Activated CD4-positive, alpha-beta T cell treated with anti-CD3 and anti-CD28 coated beads, Interleukin-2, amount 10 ng/mL, durations not matched to agents 24 days and 14 days (primary cell): ENCODE measurements around the gene DSC1. TPM values are rescaled to one million over a fixed set of nuclear protein-coding genes. Genes with fewer than 3 reads are reported as not detected.

Experiments used
- DNase-seq: peaks from one replicate; pipeline ENCODE4 v3.0.0; 2022
- H3K27ac Mint-ChIP-seq: one replicate; pipeline ENCODE4 v1.8.0; 2022; ENCODE audit warnings: mild to moderate bottlenecking, mixed read lengths
- H3K27me3 Mint-ChIP-seq: one replicate; pipeline ENCODE4 v1.8.0; 2022; ENCODE audit warnings: mixed read lengths
- H3K36me3 Mint-ChIP-seq: one replicate; pipeline ENCODE4 v1.8.0; 2022; ENCODE audit warnings: low read depth, mild to moderate bottlenecking, mixed read lengths
- H3K4me1 Mint-ChIP-seq: one replicate; pipeline ENCODE4 v1.8.0; 2021; ENCODE audit warnings: mixed read lengths
- H3K4me3 Mint-ChIP-seq: one replicate; pipeline ENCODE4 v1.8.0; 2022; ENCODE audit warnings: mild to moderate bottlenecking, moderate library complexity, mixed read lengths
- H3K9me3 Mint-ChIP-seq: one replicate; pipeline ENCODE4 v1.8.0; 2021; ENCODE audit warnings: mixed read lengths
- intact Hi-C: fragments of 100-400 bp; cut with micrococcal nuclease; formaldehyde crosslinking; loops from one replicate; pipeline ENCODE4 v1.15.1; 2023
- total RNA-seq: library from RNA; stranded (reverse); gene quantifications from 2 replicates; pipeline ENCODE4 v1.2.3, GENCODE V29; 2022

Gene DSC1
- total RNA-seq, 1 donor from 2014 or later = not detected

DNA sequence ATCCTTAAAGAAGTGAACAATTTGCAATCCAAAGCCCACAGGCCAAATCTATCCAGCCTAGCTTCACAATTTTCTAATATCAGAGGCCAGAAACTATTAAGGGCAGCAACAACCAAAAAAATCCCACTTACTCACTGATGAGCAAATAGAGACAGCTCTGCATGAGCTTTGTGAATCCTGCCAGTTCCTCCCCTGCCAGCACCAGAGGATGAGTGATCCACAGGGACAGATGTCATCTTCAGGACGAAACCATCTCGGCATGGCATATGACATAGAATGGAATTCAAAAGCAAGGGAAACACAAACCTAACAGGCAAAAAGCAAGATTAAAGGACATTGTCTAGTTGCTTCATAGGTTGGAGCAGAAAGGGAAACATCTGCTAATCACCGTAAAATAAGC is 58.2 kb downstream of the DSC1 start:
- H3K36me3 Mint-ChIP-seq = no peaks in the 10 kb centered on the region
- no peaks in the 10 kb centered on the region for H3K9me3 Mint-ChIP-seq
- H3K27me3 Mint-ChIP-seq = peaks cover 29% of the 10 kb centered on the region
- H3K4me3 Mint-ChIP-seq = no peak overlapping the region
- no peak overlapping the region for H3K27ac Mint-ChIP-seq
- DNase-seq = no peak
- no peaks in the 10 kb centered on the region for H3K4me1 Mint-ChIP-seq
- intact Hi-C loops = no loop called here

DNA sequence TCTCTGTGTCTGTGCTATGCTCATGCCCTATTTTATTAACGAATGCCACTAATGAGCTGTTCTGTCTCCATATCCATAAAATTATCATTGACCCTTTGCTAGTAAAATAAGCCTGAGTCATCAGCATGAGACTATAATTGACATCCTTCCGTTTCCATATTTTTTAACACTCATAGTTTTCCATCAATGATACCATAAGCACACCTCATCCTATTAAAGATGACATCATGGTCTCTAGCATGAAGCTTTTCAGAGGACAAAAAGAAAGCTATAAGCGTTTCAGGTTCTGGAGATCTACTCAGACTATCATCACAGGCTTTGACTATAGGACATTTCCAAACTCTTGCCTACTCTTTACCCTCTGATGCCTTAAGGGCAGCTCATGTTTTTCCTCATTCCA is 59.2 kb downstream of the DSC1 start:
- intact Hi-C loops = no loop called here
- Mint-ChIP-seq H3K4me3 (no peak overlapping the region), H3K4me1 (no peaks in the 10 kb centered on the region), H3K27me3 (peaks cover 31% of the 10 kb centered on the region), H3K27ac (no peak overlapping the region), H3K36me3 (no peaks in the 10 kb centered on the region), H3K9me3 (no peaks in the 10 kb centered on the region)
- no peak for DNase-seq

DNA sequence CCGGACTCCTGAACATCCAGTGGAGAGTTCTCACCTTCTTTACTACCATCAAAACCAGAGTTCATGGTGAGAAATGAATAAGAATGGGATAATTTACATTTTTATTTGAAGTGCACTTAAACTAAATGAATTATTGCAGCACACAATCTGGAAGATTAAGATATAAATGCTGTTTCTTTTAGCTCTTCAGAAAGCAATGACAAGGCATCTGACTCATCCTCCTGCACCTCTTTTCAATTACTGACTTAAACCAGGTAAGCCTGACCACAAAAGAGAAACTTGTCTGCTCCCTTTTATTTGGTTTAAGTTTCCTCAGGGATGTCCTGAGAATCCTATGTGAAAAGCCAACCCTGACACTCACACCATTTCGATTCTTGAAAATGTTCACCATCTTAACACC is 59.7 kb downstream of the DSC1 start:
- Mint-ChIP-seq H3K4me3 (no peak overlapping the region), H3K27me3 (peaks cover 31% of the 10 kb centered on the region), H3K4me1 (no peaks in the 10 kb centered on the region), H3K27ac (no peak overlapping the region), H3K9me3 (no peaks in the 10 kb centered on the region), H3K36me3 (no peaks in the 10 kb centered on the region)
- intact Hi-C loops = no loop called here
- no peak for DNase-seq

- Mint-ChIP-seq H3K27ac (no peak within 1 kb of the TSS), H3K9me3 (no peaks in the 10 kb centered on the region), H3K27me3 (peaks cover 31% of the 10 kb centered on the region), H3K36me3 (no peaks in the 10 kb centered on the region), H3K4me3 (no peak within 1 kb of the TSS), H3K4me1 (no peaks in the 10 kb centered on the region)
- DNase-seq = no peak
- intact Hi-C loops = no loop called here
These were observed 60.5 kb downstream of the DSC1 start, which contains the start of gene DSC2 for GRCh38 chr18:31102025-31102684. DSC2 (minus strand) TSS chr18:31102421; CDS start chr18:31101971, 450 bp downstream.

DNA sequence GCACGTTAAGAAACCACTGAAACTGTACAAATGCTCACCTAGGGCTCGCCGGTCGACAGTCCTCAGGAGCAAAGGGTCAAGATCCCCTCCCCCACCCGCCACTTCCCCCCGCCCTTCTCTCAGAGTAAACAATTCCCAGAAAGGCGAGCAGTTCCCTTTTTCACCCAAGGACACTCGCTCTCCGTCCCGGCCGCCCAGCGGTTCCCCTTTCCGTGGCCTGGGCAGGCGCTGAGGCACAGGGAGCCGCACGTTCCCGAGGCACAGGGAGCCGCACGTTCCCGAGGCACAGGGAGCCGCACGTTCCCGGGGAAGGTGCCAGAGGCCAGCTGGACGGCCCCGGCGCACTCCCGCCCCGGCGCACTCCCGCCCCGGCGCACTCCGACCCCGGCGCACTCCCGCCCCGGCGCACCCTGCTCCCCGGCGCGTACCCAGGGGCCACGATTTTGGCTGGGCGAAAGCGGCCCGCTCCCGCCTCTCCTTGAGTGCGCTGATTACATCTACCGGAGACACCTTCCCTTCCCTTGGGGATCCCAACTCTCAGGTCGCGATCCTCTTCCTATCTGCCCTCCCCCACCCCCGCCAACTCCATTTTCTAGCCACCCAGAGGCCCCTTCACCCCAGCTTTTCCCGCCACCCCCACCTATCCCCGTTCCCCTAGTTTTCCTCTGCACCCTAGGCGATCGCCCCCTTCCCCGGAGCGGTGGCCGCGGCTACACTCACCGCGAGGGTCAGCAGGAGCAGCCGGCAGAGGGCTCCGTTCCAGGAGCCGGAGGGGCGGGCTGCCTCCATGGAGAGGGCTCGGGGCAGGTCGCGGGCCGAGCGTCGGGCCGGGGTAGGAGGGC is 61.3 kb downstream of the DSC1 start:
- DNase-seq = no peak
- H3K36me3 Mint-ChIP-seq = no peaks in the 10 kb centered on the region
- H3K27ac Mint-ChIP-seq = no peak overlapping the region
- no peak overlapping the region for H3K4me3 Mint-ChIP-seq
- intact Hi-C loops = no loop called here
- H3K27me3 Mint-ChIP-seq = peaks cover 31% of the 10 kb centered on the region
- H3K9me3 Mint-ChIP-seq = no peaks in the 10 kb centered on the region
- no peaks in the 10 kb centered on the region for H3K4me1 Mint-ChIP-seq

DNA sequence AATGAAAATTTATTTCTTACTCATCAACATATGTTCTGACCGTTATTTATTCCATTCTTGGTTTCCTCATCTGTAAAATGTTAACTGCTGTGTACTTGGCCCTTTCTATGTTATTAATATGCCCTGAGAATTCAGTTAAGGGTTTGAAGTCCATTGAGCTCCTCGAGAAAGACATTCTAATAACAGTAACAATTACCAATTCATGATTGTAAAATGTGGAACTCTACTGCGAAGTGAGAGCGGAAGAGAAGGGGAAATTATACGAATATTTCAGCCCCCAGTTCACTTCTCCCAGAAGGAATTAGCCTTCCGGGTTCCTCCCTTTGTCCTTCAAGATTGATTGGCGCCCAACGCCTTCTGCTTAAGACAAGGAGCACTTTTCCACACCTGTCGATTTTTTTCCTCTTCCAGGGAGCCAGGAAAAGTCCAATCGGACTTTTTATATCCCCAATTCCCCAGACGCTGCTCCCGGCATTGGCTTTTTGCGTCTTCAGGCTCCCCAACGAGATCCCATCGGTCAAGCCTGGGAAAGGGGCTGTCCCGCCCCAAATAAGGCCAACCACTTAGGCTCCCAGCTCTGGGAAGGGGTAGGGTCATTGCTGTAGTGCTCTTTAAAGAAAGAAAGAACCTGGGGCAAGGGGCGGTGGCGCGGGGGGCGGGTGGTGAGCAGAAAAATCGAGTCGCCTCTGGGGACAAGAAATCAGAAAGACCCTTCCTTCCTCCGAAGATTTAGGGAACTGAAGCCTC is 62.0 kb downstream of the DSC1 start:
- Mint-ChIP-seq H3K4me1 (no peaks in the 10 kb centered on the region), H3K27me3 (peaks cover 31% of the 10 kb centered on the region), H3K36me3 (no peaks in the 10 kb centered on the region), H3K9me3 (no peaks in the 10 kb centered on the region), H3K4me3 (no peak overlapping the region), H3K27ac (no peak overlapping the region)
- intact Hi-C loops = no loop called here
- DNase-seq = no peak

DNA sequence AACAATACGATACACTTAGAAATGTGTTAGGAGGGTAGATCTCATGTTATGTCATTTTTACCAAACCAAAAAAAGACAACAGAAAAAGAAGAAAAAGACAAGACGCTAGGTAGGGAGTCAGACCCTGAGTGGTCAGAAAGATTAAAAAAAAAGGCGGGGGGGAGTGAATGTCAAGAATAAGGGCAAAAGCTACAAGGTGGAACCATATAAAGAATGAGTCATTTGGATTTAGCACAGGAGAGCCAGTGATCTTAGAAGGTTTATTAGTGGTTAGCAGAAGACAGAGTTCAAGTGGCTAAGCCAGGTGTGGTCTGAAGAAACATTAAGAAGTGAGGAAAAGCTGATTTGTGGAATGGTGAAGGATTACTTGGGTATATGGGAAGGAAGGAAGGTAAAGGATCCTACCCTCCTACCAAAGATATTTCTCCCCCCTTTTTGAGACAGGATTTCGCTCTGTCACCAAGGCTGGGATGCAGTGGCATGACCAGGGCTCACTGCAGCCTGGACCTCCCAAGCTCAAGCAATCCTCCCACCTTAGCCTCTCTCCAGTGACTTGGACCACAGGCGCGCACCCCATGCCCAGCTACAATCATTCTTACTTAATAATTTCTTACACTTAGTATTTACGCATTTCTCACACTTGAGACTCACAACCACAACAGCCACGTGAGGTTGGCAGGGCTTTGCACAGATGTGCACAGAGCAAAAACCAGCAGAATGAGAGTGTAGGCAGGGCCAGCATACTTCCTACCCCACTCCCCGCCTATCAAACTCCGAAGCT is 63.0 kb downstream of the DSC1 start:
- Mint-ChIP-seq H3K4me1 (no peaks in the 10 kb centered on the region), H3K36me3 (no peaks in the 10 kb centered on the region), H3K27ac (no peak overlapping the region), H3K4me3 (no peak overlapping the region), H3K9me3 (no peaks in the 10 kb centered on the region), H3K27me3 (peaks cover 31% of the 10 kb centered on the region)
- intact Hi-C loops = no loop called here
- no peak for DNase-seq

DNA sequence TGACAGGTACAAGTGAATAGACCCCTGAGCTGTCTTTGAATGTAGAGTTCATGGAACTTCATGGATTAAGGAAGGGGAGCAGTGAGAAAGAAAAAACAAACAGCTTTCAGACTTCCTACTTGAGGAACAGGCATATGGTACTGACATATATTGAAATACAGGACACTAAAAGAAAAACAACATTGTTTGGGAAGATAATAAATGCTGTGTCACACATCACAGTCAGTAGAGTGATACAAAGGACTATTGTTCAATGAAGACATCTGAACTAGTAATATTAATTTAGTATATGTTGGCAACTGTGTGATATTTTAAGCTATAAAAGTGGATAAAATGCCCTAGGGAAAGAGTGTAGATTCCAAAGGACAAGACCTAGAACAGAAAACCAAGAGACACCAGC is 63.8 kb downstream of the DSC1 start:
- H3K27ac Mint-ChIP-seq = no peak overlapping the region
- intact Hi-C loops = no loop called here
- no peaks in the 10 kb centered on the region for H3K9me3 Mint-ChIP-seq
- H3K4me3 Mint-ChIP-seq = no peak overlapping the region
- H3K36me3 Mint-ChIP-seq = no peaks in the 10 kb centered on the region
- H3K4me1 Mint-ChIP-seq = no peaks in the 10 kb centered on the region
- peaks cover 31% of the 10 kb centered on the region for H3K27me3 Mint-ChIP-seq
- no peak for DNase-seq

GRCh38 chr18:31097666-31098065 is 65.0 kb downstream of the DSC1 start:
- DNase-seq = no peak
- no peaks in the 10 kb centered on the region for H3K4me1 Mint-ChIP-seq
- no peak overlapping the region for H3K27ac Mint-ChIP-seq
- H3K9me3 Mint-ChIP-seq = no peaks in the 10 kb centered on the region
- no peak overlapping the region for H3K4me3 Mint-ChIP-seq
- peaks cover 23% of the 10 kb centered on the region for H3K27me3 Mint-ChIP-seq
- intact Hi-C loops = no loop called here
- H3K36me3 Mint-ChIP-seq = no peaks in the 10 kb centered on the region

GRCh38 chr18:31093880-31094279 is 68.8 kb downstream of the DSC1 start:
- intact Hi-C loops = no loop called here
- Mint-ChIP-seq H3K4me3 (no peak overlapping the region), H3K27ac (no peak overlapping the region), H3K4me1 (no peaks in the 10 kb centered on the region), H3K27me3 (no peaks in the 10 kb centered on the region), H3K36me3 (no peaks in the 10 kb centered on the region), H3K9me3 (no peaks in the 10 kb centered on the region)
- no peak for DNase-seq

DNA sequence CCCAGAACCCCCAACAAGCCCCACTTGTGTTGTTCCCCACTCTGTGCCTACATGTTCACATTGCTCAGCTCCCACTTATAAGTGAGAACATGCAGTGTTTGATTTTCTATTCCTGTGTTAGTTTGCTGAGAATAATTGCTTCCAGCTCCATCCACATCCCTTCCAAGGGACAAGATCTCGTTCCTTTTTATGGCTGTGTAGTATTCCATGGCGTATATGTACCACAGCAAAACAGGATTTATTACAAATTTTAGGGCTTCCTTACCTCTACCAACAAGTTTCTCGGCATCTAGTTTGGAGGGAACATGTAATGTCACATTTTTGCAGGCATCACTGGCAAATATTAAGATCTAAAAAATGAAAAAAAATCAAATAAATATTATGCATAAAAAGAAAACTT is 69.4 kb downstream of the DSC1 start:
- Mint-ChIP-seq H3K9me3 (no peaks in the 10 kb centered on the region), H3K27ac (no peak overlapping the region), H3K4me1 (no peaks in the 10 kb centered on the region), H3K4me3 (no peak overlapping the region), H3K27me3 (no peaks in the 10 kb centered on the region), H3K36me3 (no peaks in the 10 kb centered on the region)
- intact Hi-C loops = no loop called here
- DNase-seq = no peak

DNA sequence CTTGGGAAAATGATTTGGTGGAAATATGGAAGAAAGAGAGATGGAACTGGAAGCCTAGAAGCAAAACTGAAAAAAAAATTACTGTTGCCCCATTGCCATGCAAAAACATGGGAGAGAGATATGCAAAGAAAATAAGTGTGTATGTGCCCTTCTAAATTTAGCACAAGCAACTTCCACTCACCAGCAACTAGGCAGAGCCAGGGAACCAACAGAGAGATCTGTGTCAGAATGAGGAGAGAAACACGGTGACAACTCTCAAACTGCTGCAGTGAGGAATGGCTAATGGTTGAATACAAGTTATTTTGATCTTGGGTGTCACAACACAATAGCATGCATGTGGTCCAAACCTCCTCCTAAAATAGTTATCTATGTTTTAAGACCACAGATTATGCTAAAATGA is 71.3 kb downstream of the DSC1 start:
- H3K36me3 Mint-ChIP-seq = no peaks in the 10 kb centered on the region
- no peaks in the 10 kb centered on the region for H3K27me3 Mint-ChIP-seq
- intact Hi-C loops = no loop called here
- H3K4me3 Mint-ChIP-seq = no peak overlapping the region
- no peaks in the 10 kb centered on the region for H3K4me1 Mint-ChIP-seq
- no peak overlapping the region for H3K27ac Mint-ChIP-seq
- no peak for DNase-seq
- no peaks in the 10 kb centered on the region for H3K9me3 Mint-ChIP-seq

GRCh38 chr18:31088532-31088931 is 74.1 kb downstream of the DSC1 start:
- H3K36me3 Mint-ChIP-seq = no peaks in the 10 kb centered on the region
- no peaks in the 10 kb centered on the region for H3K4me1 Mint-ChIP-seq
- no peaks in the 10 kb centered on the region for H3K9me3 Mint-ChIP-seq
- H3K27me3 Mint-ChIP-seq = no peaks in the 10 kb centered on the region
- no peak for DNase-seq
- intact Hi-C loops = no loop called here
- no peak overlapping the region for H3K4me3 Mint-ChIP-seq
- no peak overlapping the region for H3K27ac Mint-ChIP-seq
